ENCODE measurements around the gene SPARCL1. TPM values are rescaled to one million over a fixed set of nuclear protein-coding genes. Genes with fewer than 3 reads are reported as not detected.

Gene SPARCL1
- polyA plus RNA-seq, 1 experiment, result not detected

DNA sequence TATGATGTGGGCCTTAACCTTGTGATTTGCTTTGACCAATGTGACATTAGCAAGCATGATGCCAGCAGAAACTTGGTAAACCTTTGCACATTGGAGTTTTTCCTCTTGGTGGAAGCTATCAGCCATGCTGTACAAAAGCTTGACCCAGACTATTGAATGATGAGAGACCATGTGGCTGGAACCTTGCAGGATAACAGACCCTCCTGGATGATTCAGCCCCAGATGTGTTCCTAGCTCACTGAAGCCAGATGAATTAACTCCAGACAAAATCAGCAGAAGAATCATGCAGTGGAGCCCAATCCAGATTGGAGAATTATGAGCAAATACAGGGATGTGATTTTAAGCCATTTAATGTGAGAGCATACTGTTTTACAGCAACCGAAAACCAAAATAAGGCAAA lies 16.8 kb downstream of the SPARCL1 start:
- DNase-seq (ENCODE audit: low read depth, low spot score), result no peak
- TF ChIP-seq, protein P1, sequence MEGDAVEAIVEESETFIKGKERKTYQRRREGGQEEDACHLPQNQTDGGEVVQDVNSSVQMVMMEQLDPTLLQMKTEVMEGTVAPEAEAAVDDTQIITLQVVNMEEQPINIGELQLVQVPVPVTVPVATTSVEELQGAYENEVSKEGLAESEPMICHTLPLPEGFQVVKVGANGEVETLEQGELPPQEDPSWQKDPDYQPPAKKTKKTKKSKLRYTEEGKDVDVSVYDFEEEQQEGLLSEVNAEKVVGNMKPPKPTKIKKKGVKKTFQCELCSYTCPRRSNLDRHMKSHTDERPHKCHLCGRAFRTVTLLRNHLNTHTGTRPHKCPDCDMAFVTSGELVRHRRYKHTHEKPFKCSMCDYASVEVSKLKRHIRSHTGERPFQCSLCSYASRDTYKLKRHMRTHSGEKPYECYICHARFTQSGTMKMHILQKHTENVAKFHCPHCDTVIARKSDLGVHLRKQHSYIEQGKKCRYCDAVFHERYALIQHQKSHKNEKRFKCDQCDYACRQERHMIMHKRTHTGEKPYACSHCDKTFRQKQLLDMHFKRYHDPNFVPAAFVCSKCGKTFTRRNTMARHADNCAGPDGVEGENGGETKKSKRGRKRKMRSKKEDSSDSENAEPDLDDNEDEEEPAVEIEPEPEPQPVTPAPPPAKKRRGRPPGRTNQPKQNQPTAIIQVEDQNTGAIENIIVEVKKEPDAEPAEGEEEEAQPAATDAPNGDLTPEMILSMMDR (IDR thresholded peaks at IDR 0.05; ENCODE audit: low read depth, low read length), result no peak
- ChIA-PET CTCF (interaction anchor here (0.6 to 1.2 kb wide), 2 partner anchors 14 to 347 kb away, joined by 4 to 6 read pairs; no protein-coding TSS in a partner anchor), POLR2A (no interaction called here)
- no peaks in the 10 kb centered on the region for H3K27me3 ChIP-seq (ENCODE audit: control insufficient read depth, insufficient read depth, low read length)
- no peaks in the 10 kb centered on the region for H3K9me3 ChIP-seq (ENCODE audit: control insufficient read depth, insufficient read depth, low read length)
- no peak overlapping the region for H3K4me3 ChIP-seq (ENCODE audit: low read depth, low read length)
- no peak overlapping the region for H3K27ac ChIP-seq (ENCODE audit: low read depth, low read length)

DNA sequence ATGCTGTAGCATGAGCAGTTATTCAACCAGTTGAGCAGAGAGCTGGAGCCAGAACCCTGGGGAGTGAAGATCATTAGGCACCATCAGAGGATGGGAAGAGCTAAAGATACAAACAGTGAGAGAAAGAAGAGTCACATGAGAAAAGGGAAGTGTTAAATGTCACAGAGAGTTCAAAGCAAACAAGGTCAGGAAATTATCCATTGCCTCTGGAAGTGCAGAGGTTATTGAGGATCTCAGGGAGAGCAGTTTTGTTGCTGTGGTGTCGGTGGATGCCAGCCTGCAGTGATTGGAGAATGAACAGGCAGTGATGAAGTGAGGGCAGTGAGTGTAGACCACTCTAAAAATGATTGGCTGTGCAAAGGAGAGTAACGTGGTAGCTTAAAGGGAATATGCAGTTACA lies 17.7 kb downstream of the SPARCL1 start:
- H3K27me3 ChIP-seq (ENCODE audit: control insufficient read depth, insufficient read depth, low read length), result no peaks in the 10 kb centered on the region
- CTCF ChIA-PET, result interaction anchor here (1.2 kb wide), 1 partner anchor 13 kb away, joined by 6 read pairs; no protein-coding TSS in a partner anchor
- POLR2A ChIA-PET, result no interaction called here
- no peak overlapping the region for H3K4me3 ChIP-seq (ENCODE audit: low read depth, low read length)
- no peaks in the 10 kb centered on the region for H3K9me3 ChIP-seq (ENCODE audit: control insufficient read depth, insufficient read depth, low read length)
- no peak overlapping the region for H3K27ac ChIP-seq (ENCODE audit: low read depth, low read length)
- TF ChIP-seq, protein P1 (IDR thresholded peaks at IDR 0.05; ENCODE audit: low read depth, low read length), result no peak
- DNase-seq (ENCODE audit: low read depth, low spot score), result no peak

DNA sequence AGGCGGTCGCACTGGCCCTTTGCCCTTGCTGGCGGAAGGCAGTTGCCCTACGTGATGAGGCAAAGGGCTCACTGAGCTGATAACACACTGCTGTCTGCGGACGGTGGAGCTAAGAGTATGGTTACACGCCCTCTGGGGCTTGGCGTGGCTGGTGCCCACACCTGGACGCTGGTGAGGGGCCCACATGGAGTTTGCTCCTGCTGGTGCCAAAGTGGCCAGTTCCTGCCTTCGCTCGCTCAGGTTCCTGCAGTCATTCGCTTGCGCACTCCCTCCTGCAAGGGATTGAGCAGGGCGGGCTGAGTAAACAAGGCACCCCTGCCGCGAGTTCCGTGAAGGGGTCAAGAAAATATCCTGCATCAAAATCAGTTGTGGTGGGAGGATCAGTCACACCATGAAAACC lies 18.4 kb downstream of the SPARCL1 start:
- H3K9me3 ChIP-seq (ENCODE audit: control insufficient read depth, insufficient read depth, low read length), result no peaks in the 10 kb centered on the region
- TF ChIP-seq, protein P1 (IDR thresholded peaks at IDR 0.05; ENCODE audit: low read depth, low read length), result no peak
- DNase-seq (ENCODE audit: low read depth, low spot score), result no peak
- CTCF ChIA-PET, result no interaction called here
- no peaks in the 10 kb centered on the region for H3K27me3 ChIP-seq (ENCODE audit: control insufficient read depth, insufficient read depth, low read length)
- no peak overlapping the region for H3K4me3 ChIP-seq (ENCODE audit: low read depth, low read length)
- H3K27ac ChIP-seq (ENCODE audit: low read depth, low read length), result no peak overlapping the region
- POLR2A ChIA-PET, result no interaction called here

DNA sequence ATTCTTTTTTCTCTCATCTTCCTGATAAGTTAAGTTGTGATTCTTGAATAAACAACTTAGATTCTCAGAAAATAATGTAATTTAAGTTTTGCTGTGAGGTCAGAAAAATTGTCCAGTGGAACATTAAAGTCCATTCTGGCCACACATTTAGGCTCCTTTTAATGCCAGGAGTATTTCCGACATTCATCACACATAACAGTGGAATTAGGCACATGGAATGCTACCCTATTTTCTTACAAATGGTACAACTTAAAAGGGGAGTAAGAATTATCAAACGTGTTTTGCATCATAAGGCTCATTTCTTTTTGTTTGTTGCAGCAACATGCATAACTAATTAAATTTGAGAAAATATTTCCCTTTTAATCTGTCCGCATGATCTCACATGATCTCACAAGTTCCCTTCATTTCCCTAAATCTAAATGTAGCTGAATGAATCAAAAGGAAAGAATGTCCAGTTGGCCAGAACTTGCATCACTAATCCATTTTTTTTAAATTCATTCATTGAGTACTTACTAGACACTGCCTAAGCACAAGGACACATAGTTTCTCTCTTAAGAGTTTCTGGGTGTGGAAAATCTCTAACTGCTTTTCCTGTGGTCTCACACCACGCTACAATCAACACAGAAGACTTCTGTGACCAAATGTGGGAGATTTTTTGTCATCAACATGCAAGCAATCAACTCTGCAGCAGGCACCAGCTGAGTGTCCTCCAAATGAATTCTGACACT lies 22.0 kb downstream of the SPARCL1 start:
- CTCF ChIA-PET, result no interaction called here
- TF ChIP-seq, protein P1 (IDR thresholded peaks at IDR 0.05; ENCODE audit: low read depth, low read length), result no peak
- H3K9me3 ChIP-seq (ENCODE audit: control insufficient read depth, insufficient read depth, low read length), result no peaks in the 10 kb centered on the region
- DNase-seq (ENCODE audit: low read depth, low spot score), result peak; percentile 41
- POLR2A ChIA-PET, result no interaction called here
- no peaks in the 10 kb centered on the region for H3K27me3 ChIP-seq (ENCODE audit: control insufficient read depth, insufficient read depth, low read length)
- H3K4me3 ChIP-seq (ENCODE audit: low read depth, low read length), result no peak overlapping the region
- H3K27ac ChIP-seq (ENCODE audit: low read depth, low read length), result no peak overlapping the region

DNA sequence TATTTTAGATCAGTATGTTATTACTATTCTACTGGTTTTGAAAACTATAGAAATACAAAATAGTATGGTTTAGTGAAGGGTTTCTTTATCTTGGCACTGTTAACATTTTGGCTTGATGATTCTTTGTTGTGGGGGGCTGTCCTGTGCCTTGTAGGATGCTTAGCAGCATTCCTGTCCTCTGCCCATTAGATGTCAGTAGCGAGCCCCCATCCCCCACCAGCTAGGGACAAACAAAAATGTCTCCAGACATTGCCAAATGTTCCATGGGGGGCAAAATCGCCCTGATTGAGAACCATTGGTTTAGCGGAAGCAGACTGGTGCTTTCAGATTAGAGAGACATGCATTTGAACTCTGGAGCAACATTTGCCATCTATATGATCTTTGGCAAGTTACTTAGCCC lies 23.3 kb downstream of the SPARCL1 start:
- POLR2A ChIA-PET, result no interaction called here
- H3K27me3 ChIP-seq (ENCODE audit: control insufficient read depth, insufficient read depth, low read length), result no peaks in the 10 kb centered on the region
- TF ChIP-seq, protein P1 (IDR thresholded peaks at IDR 0.05; ENCODE audit: low read depth, low read length), result 0 out of 2 replicates have a peak, but pooled peaks have one; percentile 2
- H3K27ac ChIP-seq (ENCODE audit: low read depth, low read length), result no peak overlapping the region
- H3K4me3 ChIP-seq (ENCODE audit: low read depth, low read length), result no peak overlapping the region
- CTCF ChIA-PET, result interaction anchor here (1.0 kb wide), 1 partner anchor 9 kb away, joined by 3 read pairs; no protein-coding TSS in a partner anchor
- DNase-seq (ENCODE audit: low read depth, low spot score), result no peak
- no peaks in the 10 kb centered on the region for H3K9me3 ChIP-seq (ENCODE audit: control insufficient read depth, insufficient read depth, low read length)
